ENCODE measurements around the gene ST6GAL2.

GRCh38 chr2:106919012-106919411 is 33.0 kb upstream of the ST6GAL2 start:
- TF ChIP-seq CTCF (IDR thresholded peaks at IDR 0.05) (no peak), POLR2A (IDR thresholded peaks at IDR 0.05) (no peak)

Data from body of pancreas (tissue), 4 donors.